OCI-LY1 (cell line): ENCODE results near the gene IGF2R.

Source experiments
- EZH2 ChIP-seq: fragments of 200-600 bp; sonication (generic), shearing (Covaris generic); IDR thresholded peaks from 2 replicates; pipeline ENCODE4 v1.8.0; 2017; ENCODE audit warnings: borderline replicate concordance, mixed run types, mild to moderate bottlenecking, antibody characterized with exemption, low read length, moderate library complexity, mixed read lengths
- TF ChIP-seq, protein P1 (sequence below): fragments of 200-600 bp; sonication (generic), shearing (Covaris generic); IDR thresholded peaks from 2 replicates; pipeline ENCODE4 v1.5.1; 2017; ENCODE audit warnings: mild to moderate bottlenecking, antibody characterized with exemption, low read length, moderate library complexity, mixed read lengths

DNA sequence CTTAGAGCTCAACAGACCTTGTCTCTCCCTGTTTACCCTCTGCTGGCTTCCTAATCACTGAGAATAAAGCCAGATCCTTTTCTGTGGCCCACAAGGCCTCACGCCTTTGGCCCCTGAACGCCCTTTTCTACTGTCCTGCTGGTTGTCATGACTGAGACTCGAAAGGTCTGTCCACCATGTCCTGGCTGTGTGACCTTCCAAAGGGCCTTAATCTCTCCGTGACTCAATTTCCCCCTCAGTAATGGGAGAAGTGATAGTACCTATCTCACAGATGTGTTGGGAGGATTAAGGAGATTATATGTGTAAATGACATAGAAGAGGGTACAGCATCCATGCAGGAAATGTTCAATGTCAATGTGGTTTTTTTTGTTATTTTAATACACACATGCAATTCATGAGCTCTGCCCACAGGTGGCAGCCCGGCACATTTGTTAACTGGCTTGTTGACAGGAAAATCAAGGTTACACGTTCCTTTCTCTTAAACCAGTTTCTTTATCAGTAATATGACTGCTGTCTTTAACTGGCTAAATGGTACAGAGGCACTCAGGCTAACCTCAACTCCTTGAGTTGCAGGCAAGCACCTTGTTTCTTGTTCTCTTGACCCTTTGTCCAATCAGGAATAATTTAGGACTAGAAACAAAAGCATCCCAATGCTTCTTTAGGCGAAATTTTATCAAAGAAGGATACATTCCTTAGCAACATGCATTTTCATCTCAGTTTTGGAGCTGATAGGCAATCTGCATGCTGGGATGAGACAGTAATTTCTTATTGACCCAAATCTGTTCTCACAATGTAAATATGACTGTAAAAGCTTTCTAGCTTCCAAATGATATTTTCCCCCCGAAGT lies 169.3 kb downstream of the IGF2R start:
- TF ChIP-seq EZH2, result no peak
- TF ChIP-seq, protein P1, sequence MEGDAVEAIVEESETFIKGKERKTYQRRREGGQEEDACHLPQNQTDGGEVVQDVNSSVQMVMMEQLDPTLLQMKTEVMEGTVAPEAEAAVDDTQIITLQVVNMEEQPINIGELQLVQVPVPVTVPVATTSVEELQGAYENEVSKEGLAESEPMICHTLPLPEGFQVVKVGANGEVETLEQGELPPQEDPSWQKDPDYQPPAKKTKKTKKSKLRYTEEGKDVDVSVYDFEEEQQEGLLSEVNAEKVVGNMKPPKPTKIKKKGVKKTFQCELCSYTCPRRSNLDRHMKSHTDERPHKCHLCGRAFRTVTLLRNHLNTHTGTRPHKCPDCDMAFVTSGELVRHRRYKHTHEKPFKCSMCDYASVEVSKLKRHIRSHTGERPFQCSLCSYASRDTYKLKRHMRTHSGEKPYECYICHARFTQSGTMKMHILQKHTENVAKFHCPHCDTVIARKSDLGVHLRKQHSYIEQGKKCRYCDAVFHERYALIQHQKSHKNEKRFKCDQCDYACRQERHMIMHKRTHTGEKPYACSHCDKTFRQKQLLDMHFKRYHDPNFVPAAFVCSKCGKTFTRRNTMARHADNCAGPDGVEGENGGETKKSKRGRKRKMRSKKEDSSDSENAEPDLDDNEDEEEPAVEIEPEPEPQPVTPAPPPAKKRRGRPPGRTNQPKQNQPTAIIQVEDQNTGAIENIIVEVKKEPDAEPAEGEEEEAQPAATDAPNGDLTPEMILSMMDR, result peak; percentile 80
